Chondrocyte (in vitro differentiated cells): Measurements from ENCODE around the gene THSD4. TPM values are rescaled to one million over a fixed set of nuclear protein-coding genes. Genes with fewer than 3 reads are reported as not detected.

Source experiments
- DNase-seq: peaks from one replicate; pipeline ENCODE4 v3.0.0; 2021; ENCODE audit warnings: mixed read lengths, low spot score
- H3K27ac Mint-ChIP-seq: one replicate; pipeline ENCODE4 v1.8.0; 2021; ENCODE audit warnings: mild to moderate bottlenecking, moderate library complexity, mixed read lengths; ENCODE audit not compliant: unreplicated experiment
- H3K27me3 Mint-ChIP-seq: 2 replicates; pipeline ENCODE4 v1.8.0; 2021; ENCODE audit warnings: low read depth, mixed read lengths
- H3K36me3 Mint-ChIP-seq: 2 replicates; pipeline ENCODE4 v1.8.0; 2021; ENCODE audit warnings: low read depth, mixed read lengths
- H3K4me1 Mint-ChIP-seq: 2 replicates; pipeline ENCODE4 v1.8.0; 2021; ENCODE audit warnings: low read depth, mild to moderate bottlenecking, mixed read lengths
- H3K4me3 Mint-ChIP-seq: one replicate; pipeline ENCODE4 v1.8.0; 2021; ENCODE audit warnings: mild to moderate bottlenecking, moderate library complexity, mixed read lengths; ENCODE audit not compliant: unreplicated experiment
- H3K9me3 Mint-ChIP-seq: 2 replicates; pipeline ENCODE4 v1.8.0; 2021; ENCODE audit warnings: low read depth, mixed read lengths
- total RNA-seq: library from RNA; stranded (reverse); gene quantifications from 3 replicates; pipeline ENCODE4 v1.2.1, GENCODE V29; 2021
- TF ChIP-seq, protein P1 (sequence below): fragments of 200-600 bp; sonication (generic); IDR thresholded peaks from 2 replicates; pipeline ENCODE4 v1.5.0; 2021; ENCODE audit warnings: antibody characterized with exemption, mild to moderate bottlenecking, moderate library complexity

Gene THSD4
- total RNA-seq, 1 donor from 2014 or later, result 3.4 TPM

DNA sequence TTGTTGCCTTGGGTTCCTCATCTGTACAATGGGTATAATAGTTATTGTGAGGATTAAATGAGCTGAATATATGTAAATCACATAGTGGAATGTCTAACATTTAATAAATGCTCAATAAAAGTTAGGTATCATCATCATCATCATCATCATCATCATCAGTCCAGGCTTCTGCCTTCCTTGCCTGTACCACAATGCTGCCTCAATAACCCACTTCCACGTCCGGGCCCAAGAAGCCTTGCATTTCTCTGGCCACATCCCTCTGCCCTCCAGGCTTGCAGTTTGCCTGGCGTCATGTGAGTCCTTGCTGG, 137.4 kb downstream of the THSD4 start:
- no peaks in the 10 kb centered on the region for H3K9me3 Mint-ChIP-seq
- no peaks in the 10 kb centered on the region for H3K27me3 Mint-ChIP-seq
- no peak overlapping the region for H3K27ac Mint-ChIP-seq
- no peak for DNase-seq
- H3K4me1 Mint-ChIP-seq, result peaks cover 23% of the 10 kb centered on the region
- no peaks in the 10 kb centered on the region for H3K36me3 Mint-ChIP-seq
- H3K4me3 Mint-ChIP-seq, result no peak overlapping the region
- TF ChIP-seq, protein P1, sequence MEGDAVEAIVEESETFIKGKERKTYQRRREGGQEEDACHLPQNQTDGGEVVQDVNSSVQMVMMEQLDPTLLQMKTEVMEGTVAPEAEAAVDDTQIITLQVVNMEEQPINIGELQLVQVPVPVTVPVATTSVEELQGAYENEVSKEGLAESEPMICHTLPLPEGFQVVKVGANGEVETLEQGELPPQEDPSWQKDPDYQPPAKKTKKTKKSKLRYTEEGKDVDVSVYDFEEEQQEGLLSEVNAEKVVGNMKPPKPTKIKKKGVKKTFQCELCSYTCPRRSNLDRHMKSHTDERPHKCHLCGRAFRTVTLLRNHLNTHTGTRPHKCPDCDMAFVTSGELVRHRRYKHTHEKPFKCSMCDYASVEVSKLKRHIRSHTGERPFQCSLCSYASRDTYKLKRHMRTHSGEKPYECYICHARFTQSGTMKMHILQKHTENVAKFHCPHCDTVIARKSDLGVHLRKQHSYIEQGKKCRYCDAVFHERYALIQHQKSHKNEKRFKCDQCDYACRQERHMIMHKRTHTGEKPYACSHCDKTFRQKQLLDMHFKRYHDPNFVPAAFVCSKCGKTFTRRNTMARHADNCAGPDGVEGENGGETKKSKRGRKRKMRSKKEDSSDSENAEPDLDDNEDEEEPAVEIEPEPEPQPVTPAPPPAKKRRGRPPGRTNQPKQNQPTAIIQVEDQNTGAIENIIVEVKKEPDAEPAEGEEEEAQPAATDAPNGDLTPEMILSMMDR, result no peak

DNA sequence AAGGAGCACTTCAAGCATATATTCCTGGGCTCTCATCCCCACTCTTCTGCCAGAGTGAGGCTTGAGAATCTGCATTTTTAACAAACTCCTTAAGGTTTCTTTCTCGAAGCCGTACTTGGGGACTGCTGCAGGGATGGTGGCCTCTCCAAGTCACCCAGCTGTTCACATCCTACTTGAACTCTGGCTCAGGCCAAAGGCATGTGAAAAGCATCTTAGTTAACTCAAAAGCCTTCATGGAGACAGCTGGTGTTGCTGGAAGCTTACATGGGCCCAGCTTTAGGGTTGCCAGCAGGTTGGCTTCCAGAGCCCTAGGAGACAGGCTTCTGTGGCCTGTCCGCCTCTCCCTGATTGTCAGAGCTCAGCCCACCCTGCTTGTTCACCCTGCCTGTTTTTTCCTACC, 139.2 kb downstream of the THSD4 start:
- peaks cover 23% of the 10 kb centered on the region for H3K4me1 Mint-ChIP-seq
- no peak overlapping the region for H3K27ac Mint-ChIP-seq
- H3K36me3 Mint-ChIP-seq, result no peaks in the 10 kb centered on the region
- TF ChIP-seq, protein P1, result no peak
- H3K4me3 Mint-ChIP-seq, result no peak overlapping the region
- no peaks in the 10 kb centered on the region for H3K9me3 Mint-ChIP-seq
- no peaks in the 10 kb centered on the region for H3K27me3 Mint-ChIP-seq
- no peak for DNase-seq

DNA sequence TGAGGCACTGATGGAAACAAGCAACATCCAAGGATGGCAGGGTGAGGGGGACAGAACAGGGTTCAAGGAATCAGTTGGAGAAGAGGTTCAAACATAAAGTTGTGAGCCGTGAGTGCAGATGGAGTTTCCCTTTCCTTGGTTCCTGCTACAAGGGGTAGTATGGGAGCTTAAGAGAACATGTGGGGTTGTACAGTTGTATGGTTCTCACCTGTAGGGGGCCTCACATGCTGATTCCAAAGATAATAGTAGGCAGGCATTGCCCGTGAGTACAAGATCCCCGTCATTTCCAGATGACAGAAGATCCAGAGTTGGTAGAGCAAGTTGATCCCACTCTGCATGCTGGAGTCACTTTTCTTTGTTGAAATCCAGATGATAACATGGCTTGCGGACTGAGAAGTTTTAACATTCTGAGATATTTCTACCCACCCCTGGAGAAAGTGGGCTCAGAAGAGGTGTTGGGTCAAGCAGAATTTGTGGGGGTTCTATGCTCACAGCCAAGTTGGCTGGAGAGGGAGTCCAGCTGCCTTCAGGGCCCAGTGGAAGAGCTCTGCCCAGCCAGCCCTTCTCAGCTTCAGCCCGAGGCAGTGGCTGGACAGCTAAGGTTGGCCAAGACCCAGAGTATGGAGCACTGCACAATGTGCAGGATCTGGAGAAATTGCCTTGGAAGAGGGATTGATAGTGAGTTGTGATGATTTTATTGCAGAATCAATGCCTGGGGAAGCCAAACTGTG, 141.8 kb downstream of the THSD4 start:
- DNase-seq, result no peak
- peaks cover 7% of the 10 kb centered on the region for H3K4me1 Mint-ChIP-seq
- H3K36me3 Mint-ChIP-seq, result no peaks in the 10 kb centered on the region
- TF ChIP-seq, protein P1, result no peak
- no peaks in the 10 kb centered on the region for H3K9me3 Mint-ChIP-seq
- no peak overlapping the region for H3K27ac Mint-ChIP-seq
- H3K4me3 Mint-ChIP-seq, result no peak overlapping the region
- no peaks in the 10 kb centered on the region for H3K27me3 Mint-ChIP-seq

DNA sequence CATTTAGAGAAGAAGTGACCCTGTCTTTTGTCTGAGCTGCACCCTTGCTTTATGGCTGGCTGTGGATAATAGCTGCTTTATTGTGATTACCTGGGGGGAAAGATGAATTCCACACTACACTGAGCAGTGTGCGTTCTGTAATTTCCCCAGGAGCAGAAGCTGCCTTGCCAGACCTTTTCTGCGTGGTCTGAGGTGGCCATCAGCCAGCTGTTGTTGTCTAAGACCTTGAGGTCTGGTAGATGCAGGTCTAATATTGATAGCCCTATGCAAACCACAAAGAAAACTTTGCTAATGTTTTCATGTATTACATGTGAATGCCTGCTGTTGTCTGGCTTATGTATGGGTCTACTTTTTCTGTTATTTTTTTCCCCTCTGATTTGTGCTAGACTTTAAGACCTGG, 144.6 kb downstream of the THSD4 start:
- TF ChIP-seq, protein P1, result no peak
- Mint-ChIP-seq H3K27me3 (no peaks in the 10 kb centered on the region), H3K36me3 (no peaks in the 10 kb centered on the region), H3K9me3 (peaks cover 2% of the 10 kb centered on the region), H3K4me3 (no peak overlapping the region), H3K4me1 (peaks cover 6% of the 10 kb centered on the region), H3K27ac (no peak overlapping the region)
- DNase-seq, result no peak

DNA sequence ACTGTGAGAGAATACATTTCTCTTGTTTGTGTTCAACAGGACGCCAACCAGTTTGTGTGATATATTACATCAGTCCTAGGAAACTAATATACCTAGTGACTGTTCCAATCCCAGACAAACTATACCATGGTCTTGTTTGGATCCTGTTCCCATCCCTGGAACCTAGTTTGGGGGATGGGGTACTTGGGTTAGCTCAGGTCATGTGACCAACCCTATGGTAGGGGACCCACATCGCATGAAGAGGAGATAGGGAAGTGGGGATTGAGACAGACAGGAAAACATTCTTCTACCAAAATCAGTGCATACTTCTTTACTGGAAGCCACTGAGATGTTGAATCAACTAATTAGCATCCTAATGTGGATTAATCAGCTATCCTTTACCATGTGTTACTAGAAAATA, 146.1 kb downstream of the THSD4 start:
- Mint-ChIP-seq H3K4me1 (peaks cover 6% of the 10 kb centered on the region), H3K27me3 (no peaks in the 10 kb centered on the region), H3K36me3 (no peaks in the 10 kb centered on the region), H3K4me3 (no peak overlapping the region), H3K27ac (no peak overlapping the region), H3K9me3 (peaks cover 2% of the 10 kb centered on the region)
- TF ChIP-seq, protein P1, result no peak
- DNase-seq, result no peak
